Mammary epithelial cell (primary cell): ENCODE data around the gene FEM1B.

ENCODE experiments used
- CTCF ChIP-seq, 2 donors: IDR thresholded peaks in 1 of 2; conservative IDR thresholded peaks in 1 of 2; 2 replicates each; pipeline ENCODE4 v1.5.1; 2011 to 2012; ENCODE audit warnings: inconsistent platforms in 2 of 2, low read length in 2 of 2, mild to moderate bottlenecking in 2 of 2, control low read depth in 1 of 2, low read depth in 1 of 2; ENCODE audit not compliant: insufficient read depth in 1 of 2; ENCODE audit errors: extremely low read depth in 1 of 2
- EZH2 ChIP-seq: IDR thresholded peaks from 2 replicates; pipeline ENCODE4 v1.6.1; 2012; ENCODE audit warnings: low read length, inconsistent platforms, borderline replicate concordance

- TF ChIP-seq CTCF (conservative IDR thresholded peaks at IDR 0.05 in 1 of 2, IDR thresholded peaks at IDR 0.05 in 1 of 2; ENCODE audit: extremely low read depth in 1 of 2, insufficient read depth in 1 of 2, low read depth in 1 of 2, low read length in 2 of 2) (no peak), EZH2 (no peak)
Observed at GRCh38 chr15:68298336-68298735, 20.8 kb downstream of the FEM1B start.
